ENCODE data around the gene ZFYVE27.

ZFYVE27 gene

DNA sequence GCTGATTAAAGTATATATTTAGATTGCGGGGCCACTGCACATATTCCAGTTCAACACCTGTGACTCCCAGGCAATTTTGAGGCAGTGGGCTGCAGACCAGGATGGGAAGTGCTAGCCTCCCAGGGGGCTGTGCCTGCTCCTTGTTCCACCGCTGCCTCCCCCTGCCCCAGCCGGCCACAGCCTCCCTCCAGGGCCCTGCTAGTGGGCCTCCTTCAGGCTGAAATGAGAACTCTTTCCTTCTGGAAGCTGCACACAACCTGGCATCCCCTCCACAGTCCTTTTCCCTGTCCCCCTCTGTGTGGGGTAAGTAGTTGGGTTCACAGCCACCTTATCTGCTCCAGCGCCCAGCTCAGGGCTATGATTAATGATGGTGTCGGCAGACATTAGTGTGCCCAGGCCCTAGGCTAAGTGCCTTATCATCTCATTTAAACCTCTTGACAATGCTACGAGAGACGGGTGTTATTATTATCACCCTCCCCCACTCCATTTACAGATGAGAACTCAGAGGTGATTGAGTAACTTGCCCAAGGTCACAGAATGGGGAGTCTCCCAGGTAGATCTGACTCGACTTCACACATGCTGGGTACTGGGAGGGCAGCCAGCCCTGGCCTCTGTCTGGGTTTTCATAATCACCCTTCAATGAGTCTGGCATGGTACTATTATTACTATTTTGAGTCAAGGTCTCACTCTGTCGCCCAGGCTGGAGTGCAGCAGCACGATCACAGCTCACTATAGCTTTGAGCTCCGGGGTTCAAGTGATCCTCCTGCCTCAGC, 45.7 kb downstream of the ZFYVE27 start:
- H3K9me3 Mint-ChIP-seq: no peaks in the 10 kb centered on the region
- no peak for DNase-seq (ENCODE audit: low spot score in 2 of 2)
- peak overlapping the region; percentile 40 for H3K27ac Mint-ChIP-seq
- no peaks in the 10 kb centered on the region for H3K36me3 Mint-ChIP-seq
- peaks cover 6% of the 10 kb centered on the region for H3K4me1 Mint-ChIP-seq
- no peak overlapping the region for H3K4me3 Mint-ChIP-seq
- no peak for ATAC-seq

DNA sequence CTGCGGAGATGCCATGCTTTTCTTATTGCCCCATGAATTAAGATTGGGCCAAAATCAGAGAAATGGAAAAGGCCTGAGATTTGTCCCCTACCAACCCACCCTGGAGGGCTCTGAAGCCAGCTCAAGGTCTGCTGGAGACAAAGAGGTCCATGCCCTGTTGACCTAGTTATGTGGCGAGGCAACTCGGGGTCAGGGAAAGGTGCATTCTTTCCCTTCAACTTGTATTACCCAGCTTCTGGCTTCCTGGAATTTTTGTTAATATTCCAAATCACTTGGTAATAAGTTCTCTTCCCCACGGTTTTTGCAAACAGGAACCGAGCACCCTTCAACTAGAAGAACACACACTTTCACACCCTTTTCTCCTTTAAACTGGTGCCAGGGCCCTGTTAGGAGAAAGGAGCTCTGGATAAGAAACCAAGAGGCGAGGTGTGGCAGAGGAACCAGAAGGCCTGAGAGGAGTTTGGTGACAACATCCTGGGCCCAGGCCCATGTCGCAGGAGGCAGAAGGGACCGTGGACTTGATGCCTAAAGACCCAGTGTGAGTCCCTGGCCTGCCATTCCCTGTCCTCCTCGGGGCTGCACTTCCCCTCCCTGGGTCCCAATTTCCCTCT, 47.4 kb downstream of the ZFYVE27 start:
- no peak for DNase-seq (ENCODE audit: low spot score in 2 of 2)
- no peak overlapping the region for H3K4me3 Mint-ChIP-seq
- H3K27ac Mint-ChIP-seq: no peak overlapping the region
- peaks cover 6% of the 10 kb centered on the region for H3K4me1 Mint-ChIP-seq
- ATAC-seq: no peak
- no peaks in the 10 kb centered on the region for H3K9me3 Mint-ChIP-seq
- no peaks in the 10 kb centered on the region for H3K36me3 Mint-ChIP-seq

DNA sequence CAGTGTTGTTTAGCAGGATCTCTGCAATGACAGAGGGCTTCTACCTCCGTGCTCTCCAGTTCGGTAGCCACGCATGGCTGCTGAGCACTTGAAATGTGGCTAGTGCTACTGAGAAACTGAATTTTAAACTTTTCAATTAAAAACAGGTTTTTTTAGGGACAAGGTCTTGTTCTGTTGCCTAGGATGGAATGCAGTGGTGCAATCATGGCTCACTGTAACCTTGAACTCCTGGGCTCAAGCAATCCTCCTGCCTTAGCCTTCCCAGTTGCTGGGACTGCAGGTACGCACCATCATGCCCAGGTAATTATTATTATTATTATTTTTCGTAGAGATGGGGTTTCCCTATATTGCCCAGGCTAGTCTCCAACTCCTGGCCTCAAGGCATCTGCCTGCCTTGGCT, 48.3 kb downstream of the ZFYVE27 start:
- Mint-ChIP-seq H3K27ac (no peak overlapping the region), H3K36me3 (no peaks in the 10 kb centered on the region), H3K9me3 (no peaks in the 10 kb centered on the region), H3K4me1 (peaks cover 6% of the 10 kb centered on the region), H3K4me3 (no peak overlapping the region)
- no peak for ATAC-seq
- DNase-seq (ENCODE audit: low spot score in 2 of 2): no peak

DNA sequence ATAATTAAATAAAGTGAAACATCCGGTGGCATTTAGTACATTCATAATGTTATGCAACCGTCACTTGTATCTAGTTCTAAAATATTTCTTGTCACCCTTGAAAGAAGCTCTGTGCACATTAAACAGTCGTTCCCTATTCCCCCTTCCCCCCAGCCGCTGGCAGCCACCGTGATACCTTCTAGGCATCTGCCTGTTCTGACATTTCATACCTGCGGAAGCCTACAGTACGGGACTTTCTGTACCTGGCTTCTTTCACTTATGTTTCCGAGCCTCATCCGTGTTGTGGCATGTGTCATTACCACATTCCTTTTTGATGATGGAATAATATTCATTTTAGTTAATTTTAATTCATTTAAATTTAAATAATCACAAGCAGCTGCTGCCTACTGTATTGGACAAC, 48.8 kb downstream of the ZFYVE27 start:
- Mint-ChIP-seq H3K27ac (no peak overlapping the region), H3K4me1 (peaks cover 6% of the 10 kb centered on the region), H3K4me3 (no peak overlapping the region), H3K9me3 (no peaks in the 10 kb centered on the region), H3K36me3 (no peaks in the 10 kb centered on the region)
- no peak for DNase-seq (ENCODE audit: low spot score in 2 of 2)
- no peak for ATAC-seq

DNA sequence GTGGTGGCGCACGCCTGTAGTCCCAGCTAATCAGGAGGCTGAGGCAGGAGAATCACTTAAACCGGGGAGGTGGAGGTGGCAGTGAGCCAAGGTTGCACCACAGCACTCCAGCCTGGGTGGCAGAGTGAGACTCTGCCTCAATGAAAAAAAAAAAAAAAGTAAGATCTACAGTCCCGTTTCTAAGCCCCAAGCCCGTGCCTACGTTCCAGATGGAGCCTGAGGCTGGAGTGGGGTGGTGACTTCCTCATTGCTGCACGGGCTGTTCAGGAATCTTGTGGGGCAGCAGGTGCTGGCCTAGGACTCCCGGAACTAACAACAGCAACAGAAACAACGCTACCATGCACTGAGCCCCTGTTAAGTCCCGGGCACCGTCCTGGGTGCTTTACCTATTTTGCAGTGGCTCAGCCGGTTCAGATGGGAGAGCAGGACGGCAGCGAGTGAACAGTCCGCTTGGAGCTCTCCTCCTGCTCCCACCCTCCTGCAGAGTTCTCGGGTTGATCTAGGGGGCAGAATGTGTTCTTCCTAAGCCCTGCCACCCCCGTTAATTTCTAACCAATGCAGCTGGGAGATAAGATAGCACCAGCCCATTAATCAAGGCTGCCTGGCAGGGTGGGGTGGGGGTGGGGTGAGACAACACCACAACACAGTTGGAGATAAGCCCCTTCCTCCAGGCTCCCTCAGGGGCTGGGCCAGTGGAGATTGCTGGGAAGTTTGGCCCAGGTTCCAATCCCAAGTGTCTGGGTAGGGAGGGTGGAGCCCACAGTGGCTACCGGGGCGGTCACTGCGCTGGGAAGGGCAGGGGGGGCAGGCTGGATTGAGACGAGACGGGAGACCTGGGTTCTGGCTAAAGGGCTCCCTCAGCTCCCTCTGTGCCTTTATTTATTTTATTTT, 51.9 kb downstream of the ZFYVE27 start:
- Mint-ChIP-seq H3K27ac (no peak overlapping the region), H3K4me1 (peaks cover 13% of the 10 kb centered on the region), H3K4me3 (no peak overlapping the region), H3K36me3 (no peaks in the 10 kb centered on the region), H3K9me3 (no peaks in the 10 kb centered on the region)
- ATAC-seq (no peak), DNase-seq (ENCODE audit: low spot score in 2 of 2) (no peak)

DNA sequence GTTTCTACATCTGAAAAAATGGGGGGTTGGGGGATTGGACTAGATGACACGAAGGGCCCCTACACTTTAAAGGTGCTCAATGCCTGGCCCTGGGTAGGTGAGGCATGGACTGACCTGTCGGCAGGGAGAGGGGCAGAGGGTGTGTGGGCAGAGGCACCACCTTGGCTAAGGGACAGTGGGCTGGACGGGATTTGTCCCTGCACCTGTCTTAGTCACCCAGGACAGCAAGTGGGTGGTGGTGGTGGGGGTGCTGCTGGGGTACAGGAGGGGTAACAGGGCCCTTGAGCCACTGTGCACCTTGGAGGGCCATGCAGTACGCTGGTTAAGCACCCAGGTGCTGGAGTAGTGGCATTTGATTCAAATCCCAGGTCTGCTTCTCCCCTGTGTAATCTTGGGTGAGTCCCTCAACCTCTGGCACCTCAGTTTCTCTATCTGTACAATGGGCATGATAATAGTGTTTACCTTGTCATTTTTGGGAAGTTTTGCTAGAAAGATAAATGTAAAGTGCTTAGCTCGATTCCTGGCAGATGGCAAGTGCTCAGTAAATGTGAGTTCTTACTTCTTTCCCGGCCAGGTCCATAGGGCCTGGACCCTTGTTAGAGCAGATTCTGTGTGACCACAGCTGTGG, 53.0 kb downstream of the ZFYVE27 start:
- ATAC-seq: no peak
- no peaks in the 10 kb centered on the region for H3K36me3 Mint-ChIP-seq
- no peak overlapping the region for H3K27ac Mint-ChIP-seq
- H3K9me3 Mint-ChIP-seq: no peaks in the 10 kb centered on the region
- no peak overlapping the region for H3K4me3 Mint-ChIP-seq
- no peak for DNase-seq (ENCODE audit: low spot score in 2 of 2)
- H3K4me1 Mint-ChIP-seq: peaks cover 16% of the 10 kb centered on the region

DNA sequence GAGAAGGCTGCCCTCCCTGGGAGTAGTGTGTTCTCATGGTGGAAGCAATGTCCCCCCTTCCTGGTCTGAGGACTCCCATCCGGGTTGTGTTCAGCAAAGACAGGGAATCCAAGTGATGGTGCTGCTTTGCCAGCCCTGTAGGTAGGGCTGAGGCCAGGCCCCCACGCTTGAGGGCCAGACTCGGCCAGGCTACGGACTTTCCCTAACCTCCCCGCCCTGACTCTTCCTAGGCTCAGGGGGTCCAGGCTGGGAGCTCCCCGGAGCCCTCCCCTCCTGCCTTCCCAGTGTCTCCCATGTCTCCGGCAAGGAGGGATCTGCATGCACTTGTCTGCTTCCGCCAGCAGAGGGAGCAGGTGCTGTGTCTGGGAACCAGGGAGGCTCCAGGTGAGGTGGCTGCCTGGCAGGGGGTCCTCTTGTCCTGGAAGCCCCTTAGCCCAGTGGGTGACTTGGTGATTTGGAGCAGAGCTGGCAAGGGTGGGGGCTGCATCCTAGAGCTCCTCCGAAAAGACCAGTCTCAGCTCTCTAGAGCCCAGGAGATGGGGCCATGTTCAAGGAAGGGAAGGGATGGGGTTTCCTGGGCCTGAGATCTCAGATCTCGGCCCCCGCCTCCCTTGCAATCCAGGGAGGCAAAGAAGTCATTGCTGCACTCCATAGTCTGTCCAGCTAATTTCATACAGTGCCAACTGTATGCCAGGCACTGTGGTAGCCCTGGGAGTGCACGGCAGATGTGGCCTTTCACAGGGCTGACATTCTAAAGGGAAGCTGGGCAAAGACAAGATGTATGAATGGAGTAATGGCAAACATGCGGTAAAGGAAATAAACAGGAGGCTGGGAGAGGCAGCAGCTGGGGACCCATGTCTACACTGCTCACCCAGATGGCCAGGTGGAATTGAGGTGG, 55.1 kb downstream of the ZFYVE27 start:
- ATAC-seq (peak; percentile 70), DNase-seq (ENCODE audit: low spot score in 2 of 2) (peak; percentile 63 to 81)
- no peaks in the 10 kb centered on the region for H3K36me3 Mint-ChIP-seq
- H3K27ac Mint-ChIP-seq: peak overlapping the region; percentile 86
- H3K4me3 Mint-ChIP-seq: no peak overlapping the region
- no peaks in the 10 kb centered on the region for H3K9me3 Mint-ChIP-seq
- H3K4me1 Mint-ChIP-seq: peaks cover 26% of the 10 kb centered on the region

DNA sequence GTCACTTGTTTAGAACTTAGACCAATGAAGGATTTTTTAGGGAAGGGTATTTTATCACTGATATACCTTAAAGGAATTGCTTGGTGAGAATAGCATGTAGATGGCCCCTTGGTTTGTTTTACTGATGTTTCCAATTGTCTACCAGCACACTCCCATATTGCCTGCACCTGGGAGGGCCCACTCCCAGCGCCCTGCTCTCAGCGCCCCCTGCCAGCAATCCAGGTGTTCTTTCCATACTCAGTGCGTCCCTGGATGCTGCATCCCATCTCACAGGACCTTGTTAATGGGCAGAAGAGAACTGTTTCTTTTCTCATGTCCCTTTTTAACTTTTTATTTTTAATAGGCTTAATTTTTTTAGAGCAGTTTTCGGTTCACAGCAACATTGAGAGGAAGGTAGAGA, 59.0 kb downstream of the ZFYVE27 start:
- DNase-seq (ENCODE audit: low spot score in 2 of 2) (no peak), ATAC-seq (no peak)
- peaks cover 26% of the 10 kb centered on the region for H3K4me1 Mint-ChIP-seq
- no peaks in the 10 kb centered on the region for H3K36me3 Mint-ChIP-seq
- H3K4me3 Mint-ChIP-seq: no peak overlapping the region
- peak overlapping the region; percentile 89 for H3K27ac Mint-ChIP-seq
- H3K9me3 Mint-ChIP-seq: peaks cover 9% of the 10 kb centered on the region

DNA sequence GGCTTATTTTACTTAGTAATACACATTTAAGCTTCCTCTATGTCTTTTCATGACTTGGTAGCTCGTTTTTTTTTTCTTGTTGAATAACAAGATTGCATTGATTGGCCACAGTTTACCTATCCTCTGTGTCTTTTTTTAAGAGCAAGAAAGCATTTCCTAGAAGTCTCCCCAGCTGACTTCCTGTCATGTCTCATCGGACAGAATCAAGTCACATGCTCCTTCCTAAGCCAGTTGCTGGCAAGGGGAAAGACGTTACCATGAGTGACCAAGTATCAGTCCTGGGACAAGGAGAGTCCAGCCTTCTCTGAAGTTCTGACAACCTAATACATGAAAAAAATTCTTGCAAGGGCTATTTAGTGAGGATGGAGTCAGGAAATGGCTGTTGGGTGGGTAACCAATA, 59.7 kb downstream of the ZFYVE27 start:
- peaks cover 26% of the 10 kb centered on the region for H3K4me1 Mint-ChIP-seq
- H3K4me3 Mint-ChIP-seq: peak overlapping the region; percentile 30
- peaks cover 9% of the 10 kb centered on the region for H3K9me3 Mint-ChIP-seq
- peak; percentile 14 to 57 for DNase-seq (ENCODE audit: low spot score in 2 of 2)
- ATAC-seq: peak; percentile 88
- no peaks in the 10 kb centered on the region for H3K36me3 Mint-ChIP-seq
- H3K27ac Mint-ChIP-seq: peak overlapping the region; percentile 89

DNA sequence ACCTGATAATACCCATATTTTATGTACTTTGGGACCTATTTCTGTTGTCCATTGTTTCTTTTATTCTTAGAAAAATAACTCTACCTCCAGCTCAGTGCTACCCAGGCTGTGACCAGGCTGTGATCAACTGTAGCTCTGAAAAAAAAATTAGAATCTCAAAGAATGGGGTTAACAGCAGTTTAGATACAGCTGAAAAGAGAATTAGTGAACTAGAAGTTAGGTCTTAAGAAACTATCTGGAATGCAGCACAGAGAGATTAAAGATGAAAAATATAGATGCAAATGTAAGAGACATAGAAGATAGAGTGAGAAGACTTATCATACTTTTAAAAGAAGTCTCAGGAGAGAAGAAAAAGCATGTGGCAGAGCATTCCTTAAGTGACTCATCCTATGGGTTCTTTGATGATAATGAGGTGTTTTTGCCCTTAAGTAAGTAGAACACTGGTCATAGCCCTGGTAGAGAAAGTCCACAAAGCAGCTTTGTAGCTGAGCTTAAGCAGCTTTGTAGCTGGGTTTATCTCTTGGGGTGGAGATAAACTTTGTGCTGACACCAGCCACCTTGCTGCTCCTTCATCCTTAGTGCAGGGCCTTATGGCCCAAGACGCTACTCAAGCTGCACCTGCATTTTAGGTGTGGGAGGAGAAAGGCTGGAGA, 62.2 kb downstream of the ZFYVE27 start:
- Mint-ChIP-seq H3K36me3 (no peaks in the 10 kb centered on the region), H3K4me3 (no peak overlapping the region), H3K9me3 (peaks cover 9% of the 10 kb centered on the region), H3K4me1 (peaks cover 15% of the 10 kb centered on the region), H3K27ac (peak overlapping the region; percentile 29)
- ATAC-seq: no peak
- no peak for DNase-seq (ENCODE audit: low spot score in 2 of 2)

DNA sequence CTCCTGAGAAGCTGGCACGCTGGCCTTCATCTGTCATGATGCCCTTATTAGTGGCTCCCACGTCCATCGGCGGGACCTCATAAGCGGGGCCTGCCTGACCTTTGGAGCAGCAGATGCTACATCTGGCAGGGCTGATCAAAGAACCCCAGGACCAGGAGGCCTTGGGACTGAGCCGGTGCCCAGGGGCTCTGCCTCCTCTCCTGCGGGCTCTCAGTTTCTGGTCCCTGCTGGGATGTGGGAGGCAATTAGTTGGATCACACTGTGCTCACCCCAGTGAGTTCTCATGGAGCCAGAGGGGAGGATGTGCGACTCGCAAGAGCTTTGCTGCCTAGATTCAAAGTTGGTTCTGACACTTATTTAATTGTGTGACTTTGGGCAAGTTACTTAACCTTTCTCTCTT, 63.5 kb downstream of the ZFYVE27 start:
- H3K4me3 Mint-ChIP-seq: no peak overlapping the region
- H3K9me3 Mint-ChIP-seq: peaks cover 9% of the 10 kb centered on the region
- no peak overlapping the region for H3K27ac Mint-ChIP-seq
- H3K4me1 Mint-ChIP-seq: peaks cover 21% of the 10 kb centered on the region
- no peaks in the 10 kb centered on the region for H3K36me3 Mint-ChIP-seq
- DNase-seq (ENCODE audit: low spot score in 2 of 2) (no peak), ATAC-seq (no peak)

DNA sequence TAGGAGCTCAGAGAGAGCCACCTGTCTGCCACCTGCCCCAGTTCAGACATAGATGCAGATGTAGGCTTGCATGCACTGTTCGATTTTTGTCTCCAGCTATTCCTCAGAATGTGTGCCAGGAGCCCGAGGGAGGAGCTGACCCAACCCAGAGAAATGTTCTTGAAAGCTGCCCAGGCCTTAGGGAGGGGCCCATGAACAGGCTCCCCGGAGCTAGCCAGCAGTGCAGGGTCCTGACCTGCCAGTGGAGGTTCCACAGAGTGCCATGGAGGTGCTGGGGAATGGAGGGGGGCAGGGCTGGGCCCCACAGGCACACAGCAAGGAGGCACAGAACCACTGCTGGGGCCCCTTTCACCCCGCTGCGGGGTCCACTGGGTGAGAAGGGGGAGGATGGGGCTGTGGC, 64.5 kb downstream of the ZFYVE27 start:
- no peaks in the 10 kb centered on the region for H3K36me3 Mint-ChIP-seq

DNA sequence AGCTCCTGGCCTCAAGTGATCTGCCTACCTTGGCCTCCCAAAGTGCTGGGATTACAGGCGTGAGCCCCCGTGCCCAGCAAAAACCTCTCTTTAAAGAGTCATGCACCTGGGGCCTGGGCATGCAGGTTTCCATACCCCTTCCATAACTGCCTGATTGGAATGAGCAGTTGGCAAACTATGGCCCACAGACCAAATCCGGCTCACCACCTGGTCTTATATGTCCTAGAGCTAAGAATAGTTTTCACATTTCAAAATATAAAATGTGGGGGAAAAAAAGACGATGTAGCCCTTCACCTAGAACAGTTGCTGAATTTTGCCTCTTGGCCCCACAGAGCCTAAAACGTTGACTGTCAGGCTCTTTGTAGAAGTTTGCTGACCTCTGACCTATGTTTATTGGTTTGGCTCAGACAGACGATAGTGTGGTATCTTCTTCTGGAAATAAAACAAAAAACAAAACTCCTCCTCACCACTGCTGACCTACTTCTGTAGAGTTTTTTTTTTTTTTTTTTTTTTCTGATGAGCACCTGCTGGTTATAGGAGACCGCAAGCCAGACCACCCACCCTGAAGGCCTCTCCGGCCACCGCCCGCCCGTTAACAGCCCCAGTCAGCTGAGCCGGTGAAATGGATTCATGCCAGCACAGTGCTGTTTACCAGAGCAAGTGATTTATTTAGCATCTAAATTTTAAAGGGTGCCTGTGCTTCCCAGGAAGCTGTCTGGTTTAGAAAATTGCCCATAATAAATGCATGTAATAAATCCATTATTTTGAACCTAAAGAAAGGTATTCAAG, 68.4 kb downstream of the ZFYVE27 start:
- peak; percentile 79 for ATAC-seq
- no peaks in the 10 kb centered on the region for H3K9me3 Mint-ChIP-seq
- no peaks in the 10 kb centered on the region for H3K36me3 Mint-ChIP-seq
- H3K4me1 Mint-ChIP-seq: peaks cover 10% of the 10 kb centered on the region
- no peak overlapping the region for H3K4me3 Mint-ChIP-seq
- H3K27ac Mint-ChIP-seq: peak overlapping the region; percentile 45
- DNase-seq (ENCODE audit: low spot score in 2 of 2): no peak

More for the DNA sequence above, 64.5 kb downstream of the ZFYVE27 start:
- Mint-ChIP-seq H3K27ac (no peak overlapping the region), H3K4me1 (peaks cover 17% of the 10 kb centered on the region), H3K4me3 (no peak overlapping the region), H3K9me3 (peaks cover 9% of the 10 kb centered on the region)
- DNase-seq (ENCODE audit: low spot score in 2 of 2) (no peak), ATAC-seq (no peak)

All from stimulated activated effector memory CD8-positive, alpha-beta T cell treated with anti-CD3 and anti-CD28 coated beads, Interleukin-12 subunit alpha, Interleukin-12 subunit beta, amount 100 ng/mL, for 72 hours (primary cell).